ENCODE measurements around the gene MYO18B. TPM values are rescaled to one million over a fixed set of nuclear protein-coding genes. Genes with fewer than 3 reads are reported as not detected.

Gene MYO18B
- total RNA-seq, 1 donor: under 0.01 TPM

DNA sequence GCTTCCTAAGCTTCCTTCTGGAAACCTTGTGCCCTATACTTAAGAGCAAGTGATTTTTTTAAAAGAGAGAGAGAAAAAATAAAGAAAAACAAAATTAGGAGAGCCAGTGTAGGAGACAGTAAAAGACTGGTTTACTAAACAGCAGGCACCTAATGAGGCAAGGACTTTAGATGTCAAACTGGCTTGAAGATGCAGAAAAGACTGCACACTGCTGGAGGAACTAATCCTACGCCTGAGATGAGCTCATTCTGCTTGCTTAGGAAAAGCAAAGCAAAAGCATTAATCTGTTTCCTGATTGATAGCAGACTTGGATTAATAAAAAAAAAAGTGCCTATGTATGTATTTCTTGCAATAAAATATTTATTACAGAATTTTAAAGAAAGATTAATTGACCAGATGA lies 313.7 kb downstream of the MYO18B start:
- no peak overlapping the region for H3K4me3 ChIP-seq (ENCODE audit: low read depth, low read length)
- no peak for DNase-seq (ENCODE audit: low read depth)
- TF ChIP-seq, protein P1, sequence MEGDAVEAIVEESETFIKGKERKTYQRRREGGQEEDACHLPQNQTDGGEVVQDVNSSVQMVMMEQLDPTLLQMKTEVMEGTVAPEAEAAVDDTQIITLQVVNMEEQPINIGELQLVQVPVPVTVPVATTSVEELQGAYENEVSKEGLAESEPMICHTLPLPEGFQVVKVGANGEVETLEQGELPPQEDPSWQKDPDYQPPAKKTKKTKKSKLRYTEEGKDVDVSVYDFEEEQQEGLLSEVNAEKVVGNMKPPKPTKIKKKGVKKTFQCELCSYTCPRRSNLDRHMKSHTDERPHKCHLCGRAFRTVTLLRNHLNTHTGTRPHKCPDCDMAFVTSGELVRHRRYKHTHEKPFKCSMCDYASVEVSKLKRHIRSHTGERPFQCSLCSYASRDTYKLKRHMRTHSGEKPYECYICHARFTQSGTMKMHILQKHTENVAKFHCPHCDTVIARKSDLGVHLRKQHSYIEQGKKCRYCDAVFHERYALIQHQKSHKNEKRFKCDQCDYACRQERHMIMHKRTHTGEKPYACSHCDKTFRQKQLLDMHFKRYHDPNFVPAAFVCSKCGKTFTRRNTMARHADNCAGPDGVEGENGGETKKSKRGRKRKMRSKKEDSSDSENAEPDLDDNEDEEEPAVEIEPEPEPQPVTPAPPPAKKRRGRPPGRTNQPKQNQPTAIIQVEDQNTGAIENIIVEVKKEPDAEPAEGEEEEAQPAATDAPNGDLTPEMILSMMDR (IDR thresholded peaks at IDR 0.05; ENCODE audit: insufficient read depth, low read depth, low read length): no peak

DNA sequence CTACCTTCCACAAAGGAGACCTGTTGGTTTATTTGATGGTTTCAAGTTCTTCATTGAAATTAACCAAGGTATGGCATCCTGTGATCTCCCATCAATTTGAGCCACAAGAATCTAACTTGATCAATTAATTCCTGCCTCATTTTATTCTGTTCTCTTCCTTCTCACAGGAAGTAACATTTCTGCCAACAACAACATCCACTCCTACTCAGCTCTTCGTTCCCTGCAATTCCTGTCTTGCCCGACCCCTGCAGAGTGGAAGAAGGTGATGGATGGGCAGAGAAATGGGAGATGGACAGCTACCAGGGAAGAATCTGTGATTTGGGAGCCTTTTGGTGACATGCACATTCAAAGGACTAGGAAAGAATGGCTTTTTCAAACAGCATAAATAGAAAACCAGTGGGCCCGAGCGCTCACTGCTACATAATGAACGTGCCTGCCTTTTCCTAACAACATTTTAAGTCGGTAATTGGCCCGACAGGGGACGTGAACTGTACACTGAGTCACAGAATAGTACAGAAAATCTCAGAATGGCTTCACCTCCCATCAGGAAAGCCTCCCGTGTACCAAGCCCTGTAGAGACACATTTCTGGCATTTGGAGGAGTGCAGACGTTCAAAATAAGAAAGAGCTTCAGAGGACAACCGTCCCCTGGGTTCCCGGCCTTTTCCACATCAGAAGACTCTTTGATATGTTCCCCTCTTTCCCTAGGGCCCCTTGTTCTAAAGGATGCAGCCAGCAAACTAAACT lies 314.6 kb downstream of the MYO18B start:
- TF ChIP-seq, protein P1 (IDR thresholded peaks at IDR 0.05; ENCODE audit: insufficient read depth, low read depth, low read length): no peak
- DNase-seq (ENCODE audit: low read depth): no peak
- H3K4me3 ChIP-seq (ENCODE audit: low read depth, low read length): no peak overlapping the region

DNA sequence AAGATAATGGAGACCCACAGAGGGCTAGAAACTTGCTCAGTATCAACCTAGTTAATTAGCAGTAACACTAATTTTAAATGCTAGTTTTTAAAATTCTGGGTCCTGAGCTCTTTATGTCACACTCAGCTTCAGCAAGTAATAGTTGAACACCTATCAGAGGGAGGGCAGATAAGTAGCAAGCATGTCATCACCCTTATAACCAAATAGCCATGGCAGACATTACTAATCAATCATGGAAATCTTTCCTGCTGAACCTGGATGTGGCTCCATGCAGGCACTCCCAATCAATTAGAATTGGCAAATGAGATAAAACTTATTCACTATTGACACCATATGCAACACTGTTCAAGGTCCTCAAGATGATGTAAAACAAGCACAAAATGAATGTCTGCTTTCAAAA lies 315.7 kb downstream of the MYO18B start:
- DNase-seq (ENCODE audit: low read depth): no peak
- no peak overlapping the region for H3K4me3 ChIP-seq (ENCODE audit: low read depth, low read length)
- TF ChIP-seq, protein P1 (IDR thresholded peaks at IDR 0.05; ENCODE audit: insufficient read depth, low read depth, low read length): no peak

DNA sequence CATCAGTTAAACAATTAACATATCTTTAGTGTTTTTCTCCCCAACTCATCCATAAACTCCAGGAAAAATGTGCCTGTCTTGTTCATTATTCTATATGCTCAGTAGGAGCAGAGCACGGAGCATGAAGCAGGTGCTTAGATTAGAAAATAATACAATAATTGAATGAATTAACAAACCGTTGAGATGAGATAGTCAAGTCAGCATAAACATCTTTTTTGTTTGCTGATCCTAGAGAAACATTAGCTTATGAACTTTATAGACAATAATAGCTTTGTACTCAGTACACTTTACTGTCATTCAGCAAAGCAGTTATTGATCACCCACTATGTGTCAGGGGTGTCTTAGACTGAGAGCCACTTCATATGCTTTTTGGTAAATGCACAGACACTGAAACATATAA lies 322.1 kb downstream of the MYO18B start:
- H3K4me3 ChIP-seq (ENCODE audit: low read depth, low read length): no peak overlapping the region
- TF ChIP-seq, protein P1 (IDR thresholded peaks at IDR 0.05; ENCODE audit: insufficient read depth, low read depth, low read length): no peak
- no peak for DNase-seq (ENCODE audit: low read depth)

DNA sequence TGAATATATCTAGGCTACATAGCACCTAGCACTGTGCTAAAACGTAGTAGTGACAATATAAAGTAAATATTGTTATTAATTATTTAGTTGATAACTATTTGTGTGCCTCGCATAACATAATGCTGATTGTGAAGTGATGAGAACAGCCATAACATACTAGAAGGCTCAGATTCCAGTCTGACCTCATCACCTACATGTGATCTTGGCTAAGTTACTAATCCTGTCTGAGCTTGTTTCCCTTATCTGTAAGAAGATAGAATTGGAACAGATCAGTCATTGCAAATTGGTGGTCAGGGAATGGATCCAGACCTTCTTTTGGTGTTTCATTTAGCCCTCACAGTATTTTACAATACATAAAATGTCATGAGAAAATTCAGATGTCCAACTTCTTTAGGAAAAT lies 323.9 kb downstream of the MYO18B start:
- DNase-seq (ENCODE audit: low read depth): no peak
- TF ChIP-seq, protein P1 (IDR thresholded peaks at IDR 0.05; ENCODE audit: insufficient read depth, low read depth, low read length): no peak
- no peak overlapping the region for H3K4me3 ChIP-seq (ENCODE audit: low read depth, low read length)

DNA sequence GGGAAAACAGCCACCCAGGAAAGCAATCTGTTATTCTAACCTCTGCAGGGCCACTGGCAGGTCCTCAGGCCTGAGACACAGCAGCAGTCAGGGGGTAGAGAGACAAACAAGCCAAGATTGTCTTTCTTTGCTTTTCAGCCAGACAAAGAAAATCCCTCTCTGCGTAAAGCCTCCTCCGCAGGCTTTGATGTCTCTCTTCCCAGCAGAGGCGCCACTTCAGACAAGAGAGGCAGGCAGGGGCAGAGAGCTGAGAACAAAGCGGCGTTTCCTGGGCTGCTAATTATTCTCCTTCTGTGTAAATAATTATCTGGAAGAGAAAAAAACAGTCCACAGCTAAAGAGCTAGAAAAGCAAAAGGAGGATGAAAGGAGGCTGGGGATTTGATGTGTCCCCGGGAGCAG lies 324.5 kb downstream of the MYO18B start:
- DNase-seq (ENCODE audit: low read depth): no peak
- no peak overlapping the region for H3K4me3 ChIP-seq (ENCODE audit: low read depth, low read length)
- TF ChIP-seq, protein P1 (IDR thresholded peaks at IDR 0.05; ENCODE audit: insufficient read depth, low read depth, low read length): no peak

DNA sequence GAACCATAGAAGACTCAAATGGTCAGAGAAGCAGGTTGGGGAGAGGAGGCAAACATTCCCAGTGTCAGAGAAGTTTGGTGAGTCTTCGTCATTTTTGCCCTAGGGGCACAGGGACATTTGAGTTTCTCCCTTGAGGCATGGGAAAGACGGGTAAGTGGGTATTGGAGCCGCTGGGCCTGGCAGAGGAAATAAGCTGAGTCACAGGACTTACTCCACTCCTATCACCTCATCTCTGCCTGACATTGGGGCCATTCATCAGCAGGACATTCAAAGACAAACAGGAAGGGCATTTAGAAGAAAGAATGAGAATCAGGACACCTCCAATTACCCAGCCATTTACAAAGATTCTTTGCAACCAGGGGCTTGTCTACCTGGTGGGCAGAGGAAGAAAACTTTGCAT lies 326.6 kb downstream of the MYO18B start:
- DNase-seq (ENCODE audit: low read depth): no peak

More for the DNA sequence above, 326.6 kb downstream of the MYO18B start:
- H3K4me3 ChIP-seq (ENCODE audit: low read depth, low read length): no peak overlapping the region
- TF ChIP-seq, protein P1 (IDR thresholded peaks at IDR 0.05; ENCODE audit: insufficient read depth, low read depth, low read length): no peak
